ENCODE data around the gene DSCAML1.

Gene DSCAML1

GRCh38 chr11:117490911-117491310, 306.1 kb downstream of the DSCAML1 start:
- DNase-seq (ENCODE audit: low spot score): no peak

- no peak for DNase-seq (ENCODE audit: low spot score)
Observed at GRCh38 chr11:117489999-117490679, 306.9 kb downstream of the DSCAML1 start.

GRCh38 chr11:117488996-117489952, 307.7 kb downstream of the DSCAML1 start:
- no peak for DNase-seq (ENCODE audit: low spot score)

GRCh38 chr11:117486059-117486458, 311.0 kb downstream of the DSCAML1 start:
- no peak for DNase-seq (ENCODE audit: low spot score)

- no peak for DNase-seq (ENCODE audit: low spot score)
Observed at GRCh38 chr11:117484156-117484555, 312.9 kb downstream of the DSCAML1 start.

- DNase-seq (ENCODE audit: low spot score): no peak
Observed at GRCh38 chr11:117483372-117483771, 313.6 kb downstream of the DSCAML1 start.

GRCh38 chr11:117482881-117483280, 314.1 kb downstream of the DSCAML1 start:
- DNase-seq (ENCODE audit: low spot score): no peak

- no peak for DNase-seq (ENCODE audit: low spot score)
Observed at GRCh38 chr11:117481885-117482284, 315.1 kb downstream of the DSCAML1 start.

GRCh38 chr11:117481036-117481435, 316.0 kb downstream of the DSCAML1 start:
- no peak for DNase-seq (ENCODE audit: low spot score)

- no peak for DNase-seq (ENCODE audit: low spot score)
Observed at GRCh38 chr11:117480221-117480620, 316.8 kb downstream of the DSCAML1 start.

- no peak for DNase-seq (ENCODE audit: low spot score)
Observed at GRCh38 chr11:117479372-117479771, 317.6 kb downstream of the DSCAML1 start.

- no peak for DNase-seq (ENCODE audit: low spot score)
Observed at GRCh38 chr11:117478926-117479325, 318.1 kb downstream of the DSCAML1 start.

GRCh38 chr11:117478126-117478860, 318.7 kb downstream of the DSCAML1 start:
- DNase-seq (ENCODE audit: low spot score): no peak

GRCh38 chr11:117477721-117478120, 319.3 kb downstream of the DSCAML1 start:
- DNase-seq (ENCODE audit: low spot score): no peak

GRCh38 chr11:117476531-117477142, 320.4 kb downstream of the DSCAML1 start:
- no peak for DNase-seq (ENCODE audit: low spot score)

GRCh38 chr11:117475716-117476530, 321.1 kb downstream of the DSCAML1 start:
- DNase-seq (ENCODE audit: low spot score): no peak

- DNase-seq (ENCODE audit: low spot score): no peak
Observed at GRCh38 chr11:117473481-117474091, 323.4 kb downstream of the DSCAML1 start.

GRCh38 chr11:117471776-117472175, 325.2 kb downstream of the DSCAML1 start:
- no peak for DNase-seq (ENCODE audit: low spot score)

- no peak for DNase-seq (ENCODE audit: low spot score)
Observed at GRCh38 chr11:117470576-117470975, 326.4 kb downstream of the DSCAML1 start.

- DNase-seq (ENCODE audit: low spot score): no peak
Observed at GRCh38 chr11:117468888-117469287, 328.1 kb downstream of the DSCAML1 start.

GRCh38 chr11:117467770-117468169, 329.2 kb downstream of the DSCAML1 start:
- DNase-seq (ENCODE audit: low spot score): no peak

All from RKO (cell line).